HG02623 (cell line): ENCODE results near the gene TUFT1.
"Not testable (repeated sequence)": the region's sequence is repeated elsewhere in the genome, so short reads cannot be mapped to it uniquely, and the experiment has no call there.

Experiments used
- ATAC-seq: cut with Tn5 transposase; IDR thresholded peaks from one replicate; pipeline ENCODE4 v1.9.1; 2021; ENCODE audit warnings: moderate library complexity; ENCODE audit not compliant: unreplicated experiment

The TUFT1 gene

GRCh38 chr1:151613282-151613780 is 73.2 kb downstream of the TUFT1 start:
- no peak for ATAC-seq

GRCh38 chr1:151615711-151616504 is 75.8 kb downstream of the TUFT1 start:
- no peak for ATAC-seq

- ATAC-seq = no peak
Observed at GRCh38 chr1:151616505-151616849, 76.4 kb downstream of the TUFT1 start.

- ATAC-seq = no peak
Observed at GRCh38 chr1:151618003-151618402, 77.9 kb downstream of the TUFT1 start.

GRCh38 chr1:151618470-151618869 is 78.4 kb downstream of the TUFT1 start:
- ATAC-seq = no peak

GRCh38 chr1:151618996-151619395 is 78.9 kb downstream of the TUFT1 start:
- ATAC-seq = not testable (repeated sequence)

- no peak for ATAC-seq
Observed at GRCh38 chr1:151619489-151620093, 79.5 kb downstream of the TUFT1 start.

- ATAC-seq = no peak
Observed at GRCh38 chr1:151620286-151620685, 80.2 kb downstream of the TUFT1 start.

- ATAC-seq = no peak
Observed at GRCh38 chr1:151621351-151621750, 81.2 kb downstream of the TUFT1 start.

GRCh38 chr1:151624783-151625182 is 84.7 kb downstream of the TUFT1 start:
- ATAC-seq = no peak

GRCh38 chr1:151626740-151627334 is 86.7 kb downstream of the TUFT1 start:
- no peak for ATAC-seq

- no peak for ATAC-seq
Observed at GRCh38 chr1:151629278-151629677, 89.2 kb downstream of the TUFT1 start.
